ENCODE data around the gene PGC.

PGC gene

GRCh38 chr6:41757931-41758640 lies 10.9 kb upstream of the PGC start:
- FAIRE-seq (no peak), DNase-seq (ENCODE audit: insufficient read length) (no peak)

GRCh38 chr6:41757271-41757670 lies 10.1 kb upstream of the PGC start:
- TF ChIP-seq TAF1 (IDR thresholded peaks at IDR 0.05; ENCODE audit: borderline replicate concordance, low read depth, low read length) (no peak), POLR2AphosphoS5 (IDR thresholded peaks at IDR 0.05; ENCODE audit: low read depth, low read length) (no peak), POLR2A (IDR thresholded peaks at IDR 0.05; ENCODE audit: low read depth, low read length) (no peak)
- FAIRE-seq (no peak), DNase-seq (ENCODE audit: insufficient read length) (no peak)

More at GRCh38 chr6:41757931-41758640, 10.9 kb upstream of the PGC start:
- TF ChIP-seq TAF1 (IDR thresholded peaks at IDR 0.05; ENCODE audit: borderline replicate concordance, low read depth, low read length) (no peak), POLR2AphosphoS5 (IDR thresholded peaks at IDR 0.05; ENCODE audit: low read depth, low read length) (no peak), POLR2A (IDR thresholded peaks at IDR 0.05; ENCODE audit: low read depth, low read length) (no peak)

GRCh38 chr6:41756354-41756753 lies 9.2 kb upstream of the PGC start:
- FAIRE-seq (no peak), DNase-seq (ENCODE audit: insufficient read length) (no peak)
- no peak for TF ChIP-seq POLR2AphosphoS5 (IDR thresholded peaks at IDR 0.05; ENCODE audit: low read depth, low read length)
- no peak for TF ChIP-seq TAF1 (IDR thresholded peaks at IDR 0.05; ENCODE audit: borderline replicate concordance, low read depth, low read length)
- no peak for TF ChIP-seq POLR2A (IDR thresholded peaks at IDR 0.05; ENCODE audit: low read depth, low read length)

- DNase-seq (ENCODE audit: insufficient read length) (no peak), FAIRE-seq (no peak)
- TF ChIP-seq POLR2A (IDR thresholded peaks at IDR 0.05; ENCODE audit: low read depth, low read length) (no peak), POLR2AphosphoS5 (IDR thresholded peaks at IDR 0.05; ENCODE audit: low read depth, low read length) (no peak), TAF1 (IDR thresholded peaks at IDR 0.05; ENCODE audit: borderline replicate concordance, low read depth, low read length) (no peak)
Observed at GRCh38 chr6:41755895-41756294, 8.7 kb upstream of the PGC start.

- DNase-seq (ENCODE audit: insufficient read length), result no peak
- TF ChIP-seq POLR2A (IDR thresholded peaks at IDR 0.05; ENCODE audit: low read depth, low read length) (no peak), POLR2AphosphoS5 (IDR thresholded peaks at IDR 0.05; ENCODE audit: low read depth, low read length) (no peak), TAF1 (IDR thresholded peaks at IDR 0.05; ENCODE audit: borderline replicate concordance, low read depth, low read length) (no peak)
- no peak for FAIRE-seq
Observed at GRCh38 chr6:41750374-41750773, 3.2 kb upstream of the PGC start.

GRCh38 chr6:41748542-41748941 lies 1.3 kb upstream of the PGC start:
- FAIRE-seq (no peak), DNase-seq (ENCODE audit: insufficient read length) (no peak)
- no peak for TF ChIP-seq TAF1 (IDR thresholded peaks at IDR 0.05; ENCODE audit: borderline replicate concordance, low read depth, low read length)
- TF ChIP-seq POLR2AphosphoS5 (IDR thresholded peaks at IDR 0.05; ENCODE audit: low read depth, low read length), result no peak
- TF ChIP-seq POLR2A (IDR thresholded peaks at IDR 0.05; ENCODE audit: low read depth, low read length), result no peak

- TF ChIP-seq POLR2A (IDR thresholded peaks at IDR 0.05; ENCODE audit: low read depth, low read length), result no peak
- no peak for TF ChIP-seq POLR2AphosphoS5 (IDR thresholded peaks at IDR 0.05; ENCODE audit: low read depth, low read length)
- no peak for TF ChIP-seq TAF1 (IDR thresholded peaks at IDR 0.05; ENCODE audit: borderline replicate concordance, low read depth, low read length)
- no peak for DNase-seq (ENCODE audit: insufficient read length)
- no peak for FAIRE-seq
Observed at GRCh38 chr6:41748102-41748477, 893 bp upstream of the PGC start.

GRCh38 chr6:41746107-41746506 lies 1.1 kb downstream of the PGC start:
- TF ChIP-seq POLR2AphosphoS5 (IDR thresholded peaks at IDR 0.05; ENCODE audit: low read depth, low read length), result no peak
- no peak for TF ChIP-seq POLR2A (IDR thresholded peaks at IDR 0.05; ENCODE audit: low read depth, low read length)
- no peak for TF ChIP-seq TAF1 (IDR thresholded peaks at IDR 0.05; ENCODE audit: borderline replicate concordance, low read depth, low read length)
- FAIRE-seq, result no peak
- DNase-seq (ENCODE audit: insufficient read length), result no peak

GRCh38 chr6:41744236-41744787 lies 2.9 kb downstream of the PGC start:
- FAIRE-seq, result no peak
- DNase-seq (ENCODE audit: insufficient read length), result no peak
- TF ChIP-seq TAF1 (IDR thresholded peaks at IDR 0.05; ENCODE audit: borderline replicate concordance, low read depth, low read length) (no peak), POLR2A (IDR thresholded peaks at IDR 0.05; ENCODE audit: low read depth, low read length) (no peak), POLR2AphosphoS5 (IDR thresholded peaks at IDR 0.05; ENCODE audit: low read depth, low read length) (no peak)

GRCh38 chr6:41743406-41744235 lies 3.6 kb downstream of the PGC start:
- TF ChIP-seq POLR2A (IDR thresholded peaks at IDR 0.05; ENCODE audit: low read depth, low read length) (no peak), POLR2AphosphoS5 (IDR thresholded peaks at IDR 0.05; ENCODE audit: low read depth, low read length) (no peak), TAF1 (IDR thresholded peaks at IDR 0.05; ENCODE audit: borderline replicate concordance, low read depth, low read length) (no peak)
- FAIRE-seq (no peak), DNase-seq (ENCODE audit: insufficient read length) (no peak)

GRCh38 chr6:41741625-41742490 lies 5.3 kb downstream of the PGC start:
- no peak for TF ChIP-seq POLR2A (IDR thresholded peaks at IDR 0.05; ENCODE audit: low read depth, low read length)
- no peak for TF ChIP-seq POLR2AphosphoS5 (IDR thresholded peaks at IDR 0.05; ENCODE audit: low read depth, low read length)
- no peak for TF ChIP-seq TAF1 (IDR thresholded peaks at IDR 0.05; ENCODE audit: borderline replicate concordance, low read depth, low read length)
- no peak for FAIRE-seq

More at GRCh38 chr6:41741625-41742490, 5.3 kb downstream of the PGC start:
- DNase-seq (ENCODE audit: insufficient read length), result no peak

Measured in GM12892 (cell line).